ENCODE results near the gene NAB2. TPM values are rescaled to one million over a fixed set of nuclear protein-coding genes. Genes with fewer than 3 reads are reported as not detected.
A peak's percentile ranks its signal among the peaks of the same experiment; 100 is the strongest.
"Not testable (repeated sequence)": the region's sequence is repeated elsewhere in the genome, so short reads cannot be mapped to it uniquely, and the experiment has no call there.

NAB2 gene
- polyA plus RNA-seq, 3 donors, result 40.7 to 43.4 (median 42.4) TPM

- DNase-seq (ENCODE audit: low read depth in 3 of 3, low spot score in 2 of 3), result no peak
These were observed 20.5 kb downstream of the NAB2 start for GRCh38 chr12:57109207-57110103.

GRCh38 chr12:57110104-57111030 is 21.5 kb downstream of the NAB2 start:
- DNase-seq (ENCODE audit: low read depth in 3 of 3, low spot score in 2 of 3), result no peak

- DNase-seq (ENCODE audit: low read depth in 3 of 3, low spot score in 2 of 3), result no peak
These were observed 22.3 kb downstream of the NAB2 start, which contains the start of gene STAT6 for GRCh38 chr12:57111031-57111734. Gene STAT6 (minus strand): TSS chr12:57111362. CDS start chr12:57108278, 3,084 bp downstream.

- DNase-seq (ENCODE audit: low read depth in 3 of 3, low spot score in 2 of 3), result no peak
These were observed 23.8 kb downstream of the NAB2 start for GRCh38 chr12:57112492-57113294.

GRCh38 chr12:57116580-57117281 is 27.8 kb downstream of the NAB2 start:
- DNase-seq (ENCODE audit: low read depth in 3 of 3, low spot score in 2 of 3), result no peak

GRCh38 chr12:57118711-57119271 is 29.9 kb downstream of the NAB2 start:
- DNase-seq (ENCODE audit: low read depth in 3 of 3, low spot score in 2 of 3), result no peak

- DNase-seq (ENCODE audit: low read depth in 3 of 3, low spot score in 2 of 3), result no peak
These were observed 30.6 kb downstream of the NAB2 start for GRCh38 chr12:57119294-57120085.

GRCh38 chr12:57120718-57121117 is 31.8 kb downstream of the NAB2 start:
- DNase-seq (ENCODE audit: low read depth in 3 of 3, low spot score in 2 of 3), result not testable (repeated sequence)

- DNase-seq (ENCODE audit: low read depth in 3 of 3, low spot score in 2 of 3), result no peak
These were observed 34.9 kb downstream of the NAB2 start for GRCh38 chr12:57123813-57124212.

GRCh38 chr12:57124261-57124877 is 35.5 kb downstream of the NAB2 start:
- no peak for DNase-seq (ENCODE audit: low read depth in 3 of 3, low spot score in 2 of 3)

- no peak for DNase-seq (ENCODE audit: low read depth in 3 of 3, low spot score in 2 of 3)
These were observed 37.1 kb downstream of the NAB2 start for GRCh38 chr12:57126061-57126460.

- no peak for DNase-seq (ENCODE audit: low read depth in 3 of 3, low spot score in 2 of 3)
These were observed 37.6 kb downstream of the NAB2 start for GRCh38 chr12:57126561-57126960.

GRCh38 chr12:57127101-57127725 is 38.3 kb downstream of the NAB2 start:
- no peak for DNase-seq (ENCODE audit: low read depth in 3 of 3, low spot score in 2 of 3)

- peak in 1 of 3 donors; percentile 69 for DNase-seq (ENCODE audit: low read depth in 3 of 3, low spot score in 2 of 3)
These were observed 39.0 kb downstream of the NAB2 start, which contains the start of gene LRP1 for GRCh38 chr12:57127726-57128518. Gene LRP1 (plus strand): TSS chr12:57128483. CDS start chr12:57128965, 482 bp downstream.

- no peak for DNase-seq (ENCODE audit: low read depth in 3 of 3, low spot score in 2 of 3)
These were observed 39.8 kb downstream of the NAB2 start for GRCh38 chr12:57128519-57129247.
